GM19455 (cell line): ENCODE results near the gene FAAH.

Source experiments
- ATAC-seq: cut with Tn5 transposase; IDR thresholded peaks from one replicate; pipeline ENCODE4 v1.9.1; 2021; ENCODE audit not compliant: unreplicated experiment

Gene FAAH

GRCh38 chr1:46400421-46400820 is 6.3 kb downstream of the FAAH start:
- no peak for ATAC-seq

GRCh38 chr1:46401154-46401913 is 7.2 kb downstream of the FAAH start:
- no peak for ATAC-seq

GRCh38 chr1:46401964-46402626 is 8.0 kb downstream of the FAAH start:
- ATAC-seq, result no peak

DNA sequence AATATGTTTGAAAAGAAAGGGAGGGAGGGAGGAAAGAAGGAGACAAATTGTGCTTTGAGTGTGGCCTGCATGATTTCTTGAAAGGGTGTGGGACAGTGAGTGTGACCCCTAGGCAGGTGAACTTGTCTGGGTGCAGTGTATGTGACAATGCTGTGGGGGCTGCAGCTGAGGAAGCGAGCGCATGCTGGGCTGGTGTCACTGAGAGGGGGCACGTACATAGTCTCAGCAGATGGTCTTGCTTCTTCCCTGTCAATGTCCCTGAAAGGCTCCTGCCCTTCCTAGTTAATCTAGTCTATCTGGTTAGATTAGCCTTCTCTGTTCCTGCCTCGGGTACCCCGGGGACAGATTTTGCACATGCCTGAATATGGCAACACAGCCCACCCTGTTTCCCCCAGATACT is 9.8 kb downstream of the FAAH start:
- ATAC-seq, result no peak

- ATAC-seq, result no peak
These were observed 10.5 kb downstream of the FAAH start for GRCh38 chr1:46404482-46405196.

- no peak for ATAC-seq
These were observed 11.1 kb downstream of the FAAH start for GRCh38 chr1:46405197-46405555.

GRCh38 chr1:46405724-46406123 is 11.6 kb downstream of the FAAH start:
- no peak for ATAC-seq

DNA sequence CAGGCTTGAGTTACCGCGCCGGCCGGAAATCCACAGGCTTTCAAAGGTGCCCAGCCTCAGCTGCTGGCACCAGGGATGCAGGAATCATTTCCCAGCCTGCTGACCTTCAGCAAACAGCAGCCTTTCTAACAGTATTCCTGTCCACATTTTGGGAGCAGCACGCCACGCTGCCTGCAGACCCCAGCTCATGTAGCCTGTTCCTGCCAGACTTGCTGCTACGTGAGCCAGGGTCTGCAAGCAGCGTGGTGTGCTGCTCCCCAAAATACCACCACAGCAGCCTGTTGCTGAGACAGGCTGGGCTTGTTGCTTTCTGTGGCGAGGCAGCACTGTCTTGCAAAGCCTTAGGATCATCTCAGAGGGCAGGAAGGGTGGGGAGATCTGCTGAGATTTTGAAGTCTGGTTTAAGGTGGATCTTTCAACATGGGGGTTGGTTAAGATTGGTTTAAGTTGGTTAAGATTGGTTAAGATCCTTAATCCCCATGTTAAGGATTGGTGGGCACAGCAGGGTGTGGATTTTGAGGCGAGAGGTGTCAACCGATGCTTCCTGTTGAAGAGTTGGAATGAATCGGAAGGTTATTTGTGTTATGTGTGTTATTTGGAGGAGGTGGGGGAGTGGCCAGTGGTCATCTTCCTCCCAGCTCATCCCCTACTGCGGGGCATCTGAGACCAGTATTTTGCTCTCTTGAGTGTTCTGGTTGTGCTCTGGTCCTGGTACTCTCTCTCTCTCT is 12.9 kb downstream of the FAAH start:
- no peak for ATAC-seq

DNA sequence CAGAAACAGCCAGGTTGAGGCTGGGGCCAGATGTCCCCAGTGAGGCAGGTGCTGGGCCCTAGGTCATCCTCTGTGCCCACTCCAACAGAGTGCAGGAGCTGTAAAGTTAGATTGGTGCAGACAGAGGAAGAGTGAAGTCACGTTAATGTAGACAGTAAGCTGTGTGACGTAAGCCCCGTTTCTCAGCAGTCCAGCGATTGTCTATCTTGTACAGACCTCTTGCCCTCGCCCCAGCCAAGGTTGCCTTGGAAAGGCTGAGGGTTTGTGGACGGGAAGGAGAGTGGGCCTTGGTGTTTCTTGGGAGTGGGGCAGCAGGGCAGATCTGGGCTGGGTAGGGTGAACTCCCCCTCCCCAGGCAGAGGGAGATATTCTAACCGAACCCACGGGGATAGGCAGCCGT is 13.5 kb downstream of the FAAH start:
- ATAC-seq, result no peak

GRCh38 chr1:46408356-46409062 is 14.4 kb downstream of the FAAH start:
- ATAC-seq, result no peak

- no peak for ATAC-seq
These were observed 14.9 kb downstream of the FAAH start for GRCh38 chr1:46409063-46409372.

- ATAC-seq, result no peak
These were observed 16.3 kb downstream of the FAAH start for GRCh38 chr1:46410156-46411009.

- no peak for ATAC-seq
These were observed 16.9 kb downstream of the FAAH start for GRCh38 chr1:46411010-46411405.

- no peak for ATAC-seq
These were observed 17.7 kb downstream of the FAAH start for GRCh38 chr1:46411601-46412341.

- ATAC-seq, result no peak
These were observed 18.9 kb downstream of the FAAH start for GRCh38 chr1:46412893-46413595.

GRCh38 chr1:46413596-46413985 is 19.5 kb downstream of the FAAH start:
- ATAC-seq, result no peak

- ATAC-seq, result no peak
These were observed 21.4 kb downstream of the FAAH start for GRCh38 chr1:46415514-46415913.

DNA sequence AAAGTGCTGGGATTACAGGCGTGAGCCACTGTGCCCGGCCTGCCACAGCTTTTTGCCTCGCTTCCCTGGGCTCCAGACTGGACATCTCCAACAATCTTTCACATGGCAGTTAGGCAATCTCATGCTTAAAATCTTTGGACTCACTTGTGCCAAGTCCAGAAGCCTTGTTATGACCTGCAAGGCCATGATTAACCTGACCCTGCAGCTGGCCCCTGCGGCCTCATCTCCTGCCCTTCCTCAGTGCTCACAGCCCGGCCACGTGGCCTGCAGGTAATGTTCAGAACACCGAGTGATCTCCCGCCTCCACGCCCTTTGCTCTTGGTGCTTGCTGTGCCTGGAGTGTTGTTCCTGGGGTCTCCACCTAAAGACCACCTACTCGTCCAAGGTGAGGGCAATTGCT is 24.9 kb downstream of the FAAH start:
- ATAC-seq, result no peak

DNA sequence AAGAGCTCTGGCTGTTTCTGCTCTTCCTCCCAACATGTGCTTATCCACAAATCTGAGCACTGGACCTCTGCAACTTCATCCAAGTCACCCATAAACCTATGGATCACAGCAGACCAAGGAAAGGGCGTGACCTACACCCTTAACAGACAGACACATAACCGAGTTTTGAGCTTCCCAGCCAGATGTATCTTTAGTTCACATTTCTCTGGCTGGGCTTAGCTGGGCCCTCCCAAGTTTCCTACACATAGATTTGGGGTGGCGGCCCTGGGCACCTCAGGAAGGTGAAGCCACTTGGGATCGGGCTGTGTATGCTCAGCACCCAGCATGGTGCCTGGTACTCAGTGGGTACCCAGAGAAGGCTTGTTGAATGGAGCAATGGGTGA is 26.4 kb downstream of the FAAH start:
- no peak for ATAC-seq
